NCI-H510A treated with DMSO at 0.1 percent for 48 hours (cell line): Measurements from ENCODE around the gene SETD1B.
"Not testable (repeated sequence)": the region's sequence is repeated elsewhere in the genome, so short reads cannot be mapped to it uniquely, and the experiment has no call there.

Experiments used
- DNase-seq: peaks from one replicate; lab custom pipeline; 2025; lab: John Stamatoyannopoulos, UW

The SETD1B gene

DNA sequence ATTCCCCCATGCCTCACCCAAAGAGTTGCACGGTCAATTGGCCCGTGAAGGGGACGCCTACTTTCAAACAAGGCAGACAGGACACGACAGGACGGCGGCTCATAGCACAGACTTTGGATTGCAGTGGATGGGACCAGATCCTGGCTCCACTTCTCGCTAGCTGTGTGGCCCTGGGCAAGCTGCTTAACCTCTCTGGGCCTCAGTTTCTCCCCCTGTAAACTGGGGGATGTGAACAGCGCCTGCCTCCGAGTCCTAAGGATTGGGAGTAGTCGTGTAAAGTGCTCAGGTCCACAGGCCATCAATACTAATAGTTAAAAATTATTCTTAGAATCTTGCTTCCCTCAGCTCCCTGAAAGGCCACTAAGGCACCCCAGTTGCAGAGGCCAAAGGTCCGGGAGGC, 23.4 kb upstream of the SETD1B start:
- DNase-seq, result no peak

DNA sequence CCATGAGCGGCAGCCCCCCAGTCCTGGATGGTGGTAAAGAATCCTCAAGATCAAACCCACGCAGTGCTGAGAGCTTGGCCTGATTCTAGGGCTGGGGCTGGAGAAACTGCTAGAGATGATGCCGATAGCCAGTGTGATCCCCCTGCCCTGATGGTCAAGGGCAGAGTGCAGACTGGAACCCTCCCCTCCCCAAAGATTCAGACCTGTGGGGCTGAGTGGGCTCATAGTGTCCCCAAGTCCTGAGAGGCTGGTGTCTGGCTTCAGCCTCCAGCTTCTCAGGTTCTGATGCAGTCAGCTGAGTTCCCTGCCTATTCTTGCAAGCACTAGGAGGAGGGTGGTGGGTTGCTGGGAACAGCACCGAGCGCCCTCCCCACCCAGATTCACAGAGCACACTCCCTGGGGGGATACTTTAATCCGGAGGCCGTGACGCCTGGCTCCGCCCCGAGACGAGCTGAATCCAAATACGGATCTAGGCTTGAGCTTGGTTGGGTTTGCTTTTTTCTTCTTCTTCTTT, 22.3 kb upstream of the SETD1B start:
- DNase-seq, result no peak

DNA sequence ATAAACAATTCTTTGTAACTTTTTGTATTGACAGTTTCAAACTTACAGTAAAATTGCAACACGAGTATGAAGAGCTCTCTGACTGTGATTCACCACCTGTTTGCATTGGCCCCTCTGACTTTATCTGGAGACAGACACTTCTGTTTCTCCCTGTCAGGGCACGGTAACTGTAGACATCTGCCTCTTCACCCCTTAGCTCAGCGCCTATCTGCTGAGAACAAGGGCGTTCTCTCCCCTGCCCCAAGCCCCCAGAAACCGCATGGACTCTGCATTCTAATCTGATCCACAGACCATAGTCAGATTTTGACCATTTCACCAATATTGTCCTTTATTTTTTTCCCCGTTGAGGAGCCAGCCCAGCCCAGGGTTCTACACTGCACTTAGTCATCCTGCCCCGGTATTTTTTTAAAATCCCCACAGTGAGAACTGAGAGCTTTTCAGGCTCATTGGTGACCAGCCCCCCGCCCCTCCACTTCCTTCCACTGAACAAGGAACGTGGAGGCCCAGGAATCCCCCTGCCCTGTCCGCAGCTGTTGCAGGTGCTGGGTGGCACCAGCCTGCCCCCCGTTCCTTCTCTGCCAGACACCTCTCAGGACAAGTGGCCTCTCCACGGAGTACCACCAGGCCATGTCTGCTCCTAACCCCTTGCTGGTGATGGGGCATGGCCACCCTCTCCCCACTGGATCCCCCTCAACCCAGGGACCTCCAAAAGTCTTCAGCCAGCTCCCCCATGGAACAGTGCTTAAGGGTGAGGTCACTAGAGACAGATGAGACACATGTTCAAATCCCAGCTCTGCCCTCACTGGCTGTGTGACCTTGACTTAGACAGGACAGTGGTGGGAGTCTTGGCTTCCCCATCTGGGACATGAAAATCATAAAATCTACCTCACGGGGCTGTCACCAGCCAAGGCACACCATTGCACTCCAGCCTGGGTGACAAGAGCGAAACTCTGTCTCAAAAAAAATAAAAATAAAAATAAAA, 21.5 kb upstream of the SETD1B start:
- no peak for DNase-seq

DNA sequence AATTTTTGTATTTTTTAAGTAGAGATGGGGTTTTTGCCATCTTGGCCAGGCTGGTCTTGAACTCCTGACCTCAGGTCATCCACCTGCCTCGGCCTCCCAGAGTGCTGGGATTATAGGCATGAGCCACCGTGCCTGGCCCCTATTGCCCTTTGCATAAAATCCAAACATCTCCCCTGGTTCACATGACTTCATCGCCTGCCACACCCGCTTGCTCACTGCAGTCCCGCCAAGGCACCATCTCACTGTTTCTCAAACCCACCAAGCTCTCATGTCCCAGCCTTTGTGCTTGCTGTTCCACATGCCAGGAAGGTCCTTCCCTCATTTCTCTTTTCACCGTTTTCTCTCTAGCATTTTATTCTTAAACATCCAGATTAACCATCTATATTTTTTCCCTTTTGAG, 20.0 kb upstream of the SETD1B start:
- no peak for DNase-seq

DNA sequence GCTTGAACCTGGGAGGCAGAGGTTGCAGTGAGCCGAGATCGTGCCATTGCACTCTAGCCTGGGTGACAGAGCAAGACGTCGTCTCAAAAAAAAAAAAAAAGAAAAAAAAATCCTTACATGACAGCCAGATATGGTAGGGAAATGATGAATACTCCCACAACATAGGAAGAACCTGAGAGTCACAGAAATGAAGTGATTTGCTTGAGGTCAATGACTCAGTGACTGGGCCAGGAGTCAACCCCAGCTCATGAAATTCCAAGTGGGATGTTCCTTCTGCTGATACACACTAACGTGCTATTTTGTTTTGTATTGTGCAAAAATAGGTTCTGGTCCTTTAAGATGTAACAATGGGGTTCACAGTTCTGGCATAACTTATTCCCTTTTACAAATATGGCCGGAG, 19.3 kb upstream of the SETD1B start:
- DNase-seq, result no peak

DNA sequence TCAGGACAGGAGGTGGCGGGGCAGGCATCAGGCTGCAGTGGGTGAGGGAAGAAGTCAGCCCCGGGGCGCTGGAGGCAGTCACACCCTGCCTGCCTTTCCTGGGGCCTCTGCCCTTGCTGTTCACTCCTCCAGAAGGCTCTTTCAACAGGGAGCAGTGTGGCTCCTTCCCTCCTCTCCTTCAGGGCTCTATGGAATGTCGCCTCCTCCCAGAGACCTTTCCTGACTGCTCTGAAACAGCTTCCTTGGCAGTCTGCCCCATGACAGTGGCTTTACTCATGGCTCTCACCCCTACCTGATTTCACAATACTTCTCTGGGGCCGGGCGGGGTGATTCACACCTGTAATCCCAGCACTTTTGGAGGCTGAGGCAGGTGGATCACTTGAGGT, 17.4 kb upstream of the SETD1B start:
- no peak for DNase-seq

DNA sequence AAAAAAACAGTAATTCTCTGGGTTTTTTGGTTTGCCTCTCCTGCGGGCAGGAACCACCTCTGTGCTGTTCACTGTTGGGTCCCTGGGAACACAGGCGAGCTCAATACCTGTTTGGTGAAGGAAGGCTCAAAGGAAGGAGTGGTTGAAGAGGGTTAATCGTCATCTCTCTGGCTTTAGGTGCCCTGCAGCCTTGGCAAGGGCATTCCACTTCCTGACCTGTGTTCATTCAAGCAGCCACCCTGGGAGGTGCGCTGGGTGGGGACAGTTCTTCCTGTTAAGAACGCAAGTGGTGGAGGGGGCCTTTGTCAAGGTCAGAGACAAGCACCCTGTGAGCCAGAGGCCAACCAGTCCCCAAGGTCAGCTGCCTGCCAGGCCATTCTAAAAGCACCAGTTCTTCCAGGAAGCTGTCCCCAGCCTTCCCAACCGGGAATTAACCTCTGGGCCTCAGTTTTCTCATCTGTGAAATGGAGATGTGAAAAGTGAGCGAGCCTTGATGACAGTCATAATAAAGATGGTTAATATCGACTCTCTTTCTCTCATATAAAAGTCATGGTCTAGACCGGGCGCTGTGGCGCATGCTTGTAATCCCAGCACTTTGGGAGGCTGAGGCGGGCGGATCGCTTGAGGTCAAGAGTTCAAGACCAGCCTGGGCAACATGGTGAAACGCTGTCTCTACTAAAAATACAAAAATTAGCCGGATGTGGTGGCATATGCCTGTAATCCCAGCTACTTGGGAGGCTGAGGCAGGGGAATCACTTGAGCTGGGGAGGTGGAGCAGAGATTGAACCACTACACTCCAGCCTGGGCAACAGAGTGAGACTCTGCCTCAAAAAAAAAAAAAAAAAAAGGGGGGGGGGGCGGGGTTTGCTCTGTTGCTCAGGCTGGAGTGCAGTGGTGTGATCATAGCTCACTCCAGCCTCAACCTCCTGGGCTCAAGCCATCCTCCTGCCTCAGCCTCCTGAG, 16.5 kb upstream of the SETD1B start:
- no peak for DNase-seq

DNA sequence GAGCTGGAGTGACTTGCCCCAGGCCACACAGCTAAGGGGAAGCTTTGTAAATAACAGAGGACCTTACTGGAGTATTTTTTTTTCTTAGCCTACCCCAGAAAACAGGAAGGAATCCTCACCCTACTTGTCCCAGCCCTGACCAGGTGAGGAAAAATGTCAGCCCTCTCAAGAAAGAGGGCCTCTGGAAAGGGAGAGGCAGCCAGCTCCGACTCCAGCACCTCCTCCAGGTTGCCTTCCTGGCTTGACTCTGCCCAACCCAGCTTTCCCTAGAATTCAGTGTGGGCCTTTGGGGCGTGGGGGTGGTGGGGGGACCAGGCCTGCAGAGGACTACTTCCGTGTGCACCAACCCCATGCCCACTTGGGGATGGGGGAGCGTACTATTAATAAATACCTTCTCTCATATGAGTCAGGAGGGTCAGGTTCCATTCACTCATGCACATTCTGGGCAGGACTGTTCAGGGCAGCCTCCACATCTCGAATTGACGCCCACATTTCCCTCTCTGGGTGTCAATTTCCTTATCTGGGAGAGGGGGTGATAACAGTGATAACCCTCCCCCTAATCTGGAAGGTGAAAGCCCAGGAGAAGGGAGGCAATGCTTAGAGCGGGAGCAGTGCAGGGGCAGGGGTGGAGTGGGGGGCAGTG, 15.5 kb upstream of the SETD1B start:
- no peak for DNase-seq

DNA sequence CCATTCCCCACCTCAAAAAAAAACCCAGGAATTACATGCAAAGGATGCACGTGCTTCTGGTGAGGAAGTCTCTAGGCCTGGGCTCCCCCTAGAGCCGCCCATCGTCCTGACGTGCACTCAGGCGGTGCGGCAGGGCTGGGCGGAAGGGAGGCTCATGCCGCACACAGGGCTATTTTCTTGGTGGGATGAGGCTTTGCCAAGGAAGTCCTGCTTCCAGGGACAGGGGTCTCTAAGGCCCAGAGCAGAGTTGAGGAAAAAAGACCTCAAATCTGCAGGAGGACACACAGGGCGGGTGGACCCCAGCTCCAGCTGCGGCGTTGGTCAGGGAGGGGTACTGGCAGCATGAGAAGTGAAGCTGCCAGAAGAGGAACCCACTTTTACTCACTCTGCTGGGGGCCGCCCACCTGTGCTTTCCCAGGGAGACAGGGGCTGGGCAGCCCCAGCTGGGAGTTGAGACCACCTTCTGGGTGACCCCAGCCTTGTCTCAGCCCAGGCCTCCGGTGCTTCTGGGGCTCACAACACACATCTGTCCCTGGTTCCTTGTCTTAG, 14.5 kb upstream of the SETD1B start:
- no peak for DNase-seq

DNA sequence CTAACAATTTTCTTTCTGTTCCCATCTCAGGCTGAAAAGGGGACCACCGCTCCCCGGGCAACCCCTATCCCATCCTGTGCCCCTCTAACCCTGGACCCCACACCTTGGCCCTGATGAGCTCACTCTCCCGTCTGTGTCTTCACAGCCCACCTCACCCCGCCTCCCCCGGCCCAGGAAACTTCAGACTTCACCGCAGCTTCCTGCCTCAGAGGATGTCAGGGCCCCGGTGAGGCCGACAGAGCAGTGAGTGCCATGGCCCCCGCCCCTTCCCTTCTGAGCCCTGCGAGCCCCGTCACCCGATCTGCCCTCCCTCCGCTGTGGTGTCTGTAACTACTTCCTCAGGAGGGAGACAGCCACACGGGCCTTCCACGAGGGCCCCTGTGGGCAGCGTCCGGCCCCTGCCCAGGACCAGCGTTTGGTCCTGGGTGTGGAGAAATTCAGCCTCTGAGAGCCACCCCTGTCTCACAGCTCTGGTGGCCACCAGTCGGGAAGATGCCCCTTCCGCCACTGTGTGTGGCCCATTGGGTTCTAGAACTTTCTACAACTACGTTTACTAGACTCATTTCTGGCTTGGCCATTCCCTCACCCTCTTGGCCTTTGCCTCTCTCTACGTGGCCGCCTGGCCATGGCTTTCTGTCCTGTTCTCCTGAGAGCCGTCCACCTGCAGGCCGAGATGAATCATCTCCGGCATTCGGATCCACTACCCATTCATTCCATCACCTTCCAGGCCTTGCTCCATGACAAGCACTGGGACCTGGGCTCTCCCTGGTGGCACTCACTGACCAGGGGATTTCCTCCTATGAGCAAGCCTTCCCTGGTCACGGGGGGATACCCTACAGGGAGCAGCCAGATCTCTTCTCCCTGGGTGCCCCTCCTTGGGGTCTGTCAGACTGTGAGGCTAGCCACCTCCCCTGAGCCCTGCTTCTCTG, 13.7 kb upstream of the SETD1B start:
- no peak for DNase-seq

DNA sequence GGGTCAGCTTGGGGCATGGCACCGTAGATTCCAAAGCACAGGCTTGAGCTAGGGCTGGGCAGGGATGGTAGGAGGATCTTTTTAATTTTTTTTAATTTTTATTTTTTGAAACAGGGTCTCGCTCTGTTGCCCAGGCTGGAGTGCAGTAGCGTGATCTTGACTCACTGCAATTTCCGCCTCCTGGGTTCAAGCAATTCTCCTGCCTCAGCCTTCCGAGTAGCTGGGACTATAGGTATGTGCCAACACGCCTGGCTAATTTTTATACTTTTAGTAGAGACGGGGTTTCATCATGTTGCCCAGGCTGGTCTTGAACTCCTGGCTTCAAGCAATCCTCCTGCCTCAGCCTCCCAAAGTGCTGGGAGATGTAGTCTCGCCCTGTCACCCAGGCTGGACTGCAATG, 13.0 kb upstream of the SETD1B start:
- DNase-seq, result not testable (repeated sequence)

DNA sequence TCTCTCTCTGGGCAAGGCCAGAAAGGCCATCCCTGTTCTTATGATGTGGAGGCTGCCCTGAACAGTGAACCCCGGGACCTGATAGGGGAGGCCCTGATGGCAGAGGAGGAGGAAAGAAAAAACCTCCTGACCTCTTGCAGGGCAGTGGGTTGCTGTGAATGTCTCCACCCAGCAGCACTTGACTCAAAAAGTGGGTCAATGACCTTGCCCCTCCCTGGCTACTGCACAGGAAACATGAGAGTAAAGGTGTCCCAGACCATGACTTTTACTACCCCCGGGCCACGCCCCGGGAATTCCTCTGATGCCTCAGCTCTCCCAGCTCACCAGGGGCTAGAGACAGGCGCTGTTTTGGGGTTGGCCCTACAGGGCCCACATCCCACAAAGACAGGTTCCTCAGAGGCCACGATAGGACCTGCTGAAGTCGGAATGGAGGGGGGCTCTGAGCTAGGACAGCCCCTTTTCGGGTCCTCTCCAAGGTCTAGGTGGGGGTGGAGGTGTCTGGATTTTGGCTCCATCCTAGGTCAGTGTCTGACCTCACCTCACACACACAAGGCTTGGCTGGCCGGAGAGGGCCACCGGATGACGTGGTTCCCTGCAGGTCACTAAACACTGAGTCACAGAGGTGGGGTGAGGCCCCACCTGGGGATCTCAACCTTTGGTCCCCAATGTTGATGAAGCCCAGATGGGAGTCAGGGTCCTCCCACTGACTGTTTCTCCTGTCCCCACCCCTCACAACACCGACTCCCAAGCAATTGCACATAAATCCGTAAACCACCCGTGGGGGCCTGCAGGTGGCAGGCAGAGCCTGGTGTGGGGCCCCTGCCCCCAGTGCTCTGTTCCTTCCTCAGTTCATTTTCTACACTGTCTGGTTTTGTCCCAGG, 11.9 kb upstream of the SETD1B start:
- no peak for DNase-seq

DNA sequence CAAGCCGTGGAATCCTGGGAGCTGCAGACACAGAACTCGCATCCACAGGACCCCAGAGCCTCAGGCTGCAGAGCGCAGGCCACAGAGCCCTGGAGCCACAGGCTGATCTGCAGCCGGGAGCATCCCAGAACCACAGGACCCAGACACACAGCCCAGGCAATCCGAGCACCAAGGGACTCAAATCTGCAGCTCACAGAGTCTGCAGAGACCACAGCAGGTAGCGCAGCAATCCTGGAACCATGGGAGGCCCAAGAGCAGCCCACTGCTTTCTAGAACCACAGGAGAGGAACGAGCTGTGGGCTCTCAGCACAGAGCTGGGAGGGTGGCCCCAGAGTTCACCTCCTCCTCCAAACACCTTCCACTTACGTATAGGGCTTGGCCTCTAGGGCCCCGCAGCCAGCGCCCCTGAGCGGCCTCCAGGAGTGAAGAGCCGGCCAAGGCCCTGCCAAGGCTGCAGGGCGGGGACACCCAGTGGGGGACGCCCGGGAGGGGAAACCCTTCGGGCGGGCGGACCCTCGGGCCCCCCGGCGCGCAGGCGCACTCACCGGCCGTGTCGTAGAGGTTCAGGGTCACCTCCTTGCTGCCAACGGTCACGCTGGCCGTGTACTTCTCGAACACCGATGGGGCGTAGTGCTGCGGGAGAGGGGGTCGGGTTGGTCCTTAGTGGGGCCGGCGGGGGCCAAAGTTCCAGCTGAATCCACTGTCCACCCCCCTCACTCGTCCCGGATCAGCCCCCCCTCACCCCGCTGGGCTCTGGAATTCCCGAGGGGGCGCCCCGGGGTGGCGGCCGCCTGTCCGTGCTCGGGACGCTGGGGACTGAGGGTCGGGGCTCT, 11.0 kb upstream of the SETD1B start:
- no peak for DNase-seq

DNA sequence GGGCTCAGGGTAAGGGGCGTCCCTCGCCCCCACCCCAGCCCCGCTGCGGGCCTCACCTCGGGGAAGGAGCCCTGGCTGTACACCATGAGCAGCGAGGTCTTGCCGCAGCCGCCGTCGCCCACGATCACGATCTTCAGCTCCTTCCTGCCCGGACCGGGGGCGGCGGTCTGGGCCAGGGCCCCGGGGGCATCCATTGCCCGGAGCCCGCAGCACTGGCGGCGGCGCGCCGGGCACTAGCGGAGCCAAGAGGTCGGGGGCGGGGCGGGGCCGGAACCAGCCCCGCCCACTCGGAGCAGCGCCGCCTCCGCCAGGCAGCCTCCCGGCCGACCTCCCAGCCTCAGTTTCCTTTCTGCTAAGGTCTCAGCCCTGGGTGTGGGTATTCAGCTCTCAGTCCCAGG, 10.4 kb upstream of the SETD1B start, which contains the start of gene RHOF:
Gene RHOF (minus strand): TSS at position 249 of the 398 bp plus-strand sequence. CDS start 55 bp downstream, at position 194.
- DNase-seq, result no peak

DNA sequence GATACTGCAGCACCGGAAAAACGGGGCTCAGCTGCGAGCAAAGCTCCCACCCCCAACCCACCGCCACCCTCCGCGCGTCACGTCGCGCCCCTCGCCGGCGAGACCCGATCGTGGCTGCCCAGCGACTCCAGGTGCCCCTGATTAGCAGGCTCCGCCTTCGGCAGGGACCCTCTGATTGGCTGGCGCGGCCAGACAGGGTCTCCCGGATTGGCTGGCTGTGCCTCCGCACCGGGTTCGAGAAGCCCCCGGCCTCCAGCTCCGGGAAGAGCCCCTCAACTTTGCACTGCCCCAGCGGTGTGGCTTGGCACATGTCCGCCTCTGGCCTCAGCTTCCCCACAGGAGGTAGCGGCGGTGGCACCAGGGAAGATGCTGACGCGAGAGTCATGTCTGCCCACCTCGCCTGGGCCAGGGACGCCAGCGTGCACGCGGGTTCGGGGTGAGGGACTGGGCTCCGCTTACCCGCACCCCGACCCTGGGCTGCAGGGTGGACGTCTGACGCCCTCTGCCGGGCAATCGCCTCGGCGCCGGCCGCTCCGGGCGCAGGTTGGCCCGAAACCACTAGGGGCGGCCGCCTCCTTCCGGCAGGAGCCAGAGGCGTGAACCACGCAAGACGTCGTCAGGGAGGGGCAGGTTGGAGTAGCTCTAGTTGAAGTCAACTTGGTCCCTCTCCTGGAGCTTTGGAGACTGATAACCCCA, 9.8 kb upstream of the SETD1B start:
- peak; percentile 86 for DNase-seq

DNA sequence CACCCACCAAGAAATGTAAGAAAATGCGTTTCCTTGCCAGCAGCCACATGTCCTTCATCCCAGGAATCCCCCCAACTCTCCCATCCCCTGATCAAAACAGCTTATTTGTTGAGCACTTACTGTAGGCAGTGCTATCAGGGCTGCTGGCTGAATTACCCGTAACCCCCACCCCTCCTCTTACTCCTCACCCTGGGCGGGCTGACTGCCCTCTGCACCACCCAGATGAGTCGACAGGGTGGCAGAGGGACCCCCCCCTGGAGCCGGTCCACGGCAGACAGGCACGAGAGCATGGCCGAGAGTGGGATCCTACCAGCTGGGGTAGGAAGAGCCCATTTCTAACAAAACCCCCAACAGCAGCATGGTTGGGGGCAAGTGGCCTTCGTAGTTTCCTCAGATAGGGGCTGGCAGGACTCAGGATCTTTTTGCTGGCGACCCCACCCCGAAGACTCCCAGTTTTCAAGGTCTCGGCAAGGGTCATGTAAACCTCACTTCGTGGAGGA, 9.2 kb upstream of the SETD1B start:
- DNase-seq, result no peak

DNA sequence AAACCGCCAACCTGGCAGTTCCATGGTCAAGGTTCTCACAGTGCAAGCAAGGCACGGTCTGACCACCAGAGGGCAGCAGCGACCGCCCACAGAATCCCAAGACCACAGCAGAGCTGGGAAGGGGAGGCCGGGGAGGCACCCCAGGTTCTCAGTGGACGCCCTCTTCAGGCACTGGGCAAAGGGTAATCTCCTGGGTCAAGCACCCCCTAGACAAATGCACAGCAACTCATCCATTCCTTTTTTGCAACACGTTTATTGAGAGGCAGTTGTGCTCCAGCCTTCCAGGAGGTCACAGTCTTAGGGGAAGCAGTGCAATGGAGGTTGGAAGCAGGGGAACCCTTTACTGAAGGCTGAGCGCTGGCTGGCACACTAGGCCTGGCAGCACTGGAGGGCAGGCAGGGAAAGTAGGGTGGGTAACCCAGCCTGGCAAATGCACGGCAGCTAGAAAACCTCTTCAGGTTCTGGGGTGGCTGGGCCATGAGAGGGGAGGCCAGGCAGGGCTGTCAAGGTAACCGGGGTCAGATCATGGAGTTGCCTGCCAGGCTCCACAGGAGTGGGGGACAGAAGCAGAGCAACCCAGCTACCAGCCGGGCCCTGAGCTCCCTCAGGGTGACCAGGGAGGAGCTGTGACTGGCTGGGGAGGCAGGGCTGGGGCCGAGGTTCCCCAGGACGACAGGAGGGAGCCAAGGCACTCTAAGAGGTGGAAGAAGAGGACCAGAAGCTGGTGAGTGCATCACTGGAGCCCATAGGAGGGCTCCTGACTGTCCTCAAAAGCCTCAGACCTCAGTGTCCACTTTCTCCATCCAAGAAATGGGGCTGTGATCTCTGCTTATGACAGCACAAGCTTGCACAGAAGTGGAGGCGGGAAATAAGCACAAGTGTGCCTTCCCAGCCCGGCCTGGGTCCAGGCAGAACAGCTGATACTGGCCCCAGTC, 8.5 kb upstream of the SETD1B start:
- DNase-seq, result peak; percentile 72
